DOHH2 (cell line): ENCODE data around the gene EPS15.

Experiments used
- H3F3A ChIP-seq: fragments of 200-600 bp; sonication (generic), shearing (Covaris generic); 2 replicates; pipeline ENCODE4 v1.6.0; 2016; ENCODE audit warnings: antibody characterized with exemption, mild to moderate bottlenecking; ENCODE audit not compliant: control insufficient read depth, insufficient read depth
- H3K27ac ChIP-seq: fragments of 200-600 bp; sonication (generic); 2 replicates; pipeline ENCODE4 v1.5.1; 2014; ENCODE audit warnings: low read depth, mild to moderate bottlenecking, low read length, moderate library complexity
- H3K27me3 ChIP-seq: fragments of 200-600 bp; sonication (generic); 2 replicates; pipeline ENCODE4 v1.6.1; 2014; ENCODE audit warnings: mild to moderate bottlenecking, low read length, mixed read lengths; ENCODE audit not compliant: control insufficient read depth
- H3K36me3 ChIP-seq: fragments of 200-600 bp; sonication (generic); 2 replicates; pipeline ENCODE4 v1.6.1; 2014; ENCODE audit warnings: mild to moderate bottlenecking, low read length, moderate library complexity, mixed read lengths; ENCODE audit not compliant: control insufficient read depth
- H3K4me1 ChIP-seq: fragments of 200-600 bp; sonication (generic); 2 replicates; pipeline ENCODE4 v1.6.1; 2014; ENCODE audit warnings: mild to moderate bottlenecking, low read length, mixed read lengths; ENCODE audit not compliant: control insufficient read depth
- H3K4me2 ChIP-seq: fragments of 200-600 bp; sonication (generic); 2 replicates; pipeline ENCODE4 v1.6.0; 2014; ENCODE audit warnings: mild to moderate bottlenecking, low read length, moderate library complexity
- H3K4me3 ChIP-seq: fragments of 200-600 bp; sonication (generic); 2 replicates; pipeline ENCODE4 v1.5.1; 2014; ENCODE audit warnings: mild to moderate bottlenecking, low read length, mixed read lengths
- H3K79me2 ChIP-seq: fragments of 200-600 bp; sonication (generic); 2 replicates; pipeline ENCODE4 v1.6.1; 2014; ENCODE audit warnings: mild to moderate bottlenecking, low read length, mixed read lengths; ENCODE audit not compliant: control insufficient read depth
- H3K9me2 ChIP-seq: fragments of 200-600 bp; sonication (generic); replicated peaks from 2 replicates; pipeline ENCODE4 v1.6.1; 2014; ENCODE audit warnings: mild to moderate bottlenecking, low read length, mixed read lengths; ENCODE audit not compliant: control insufficient read depth
- H3K9me3 ChIP-seq: fragments of 200-600 bp; sonication (generic); 2 replicates; pipeline ENCODE4 v1.6.1; 2014; ENCODE audit warnings: antibody characterized with exemption, low read length, mixed read lengths; ENCODE audit not compliant: control insufficient read depth, insufficient read depth
- H4K20me1 ChIP-seq: fragments of 200-600 bp; sonication (generic); 2 replicates; pipeline ENCODE4 v1.6.0; 2014; ENCODE audit warnings: low read depth, mild to moderate bottlenecking, antibody characterized with exemption, low read length, moderate library complexity; ENCODE audit not compliant: control insufficient read depth, insufficient read depth
- CTCF ChIP-seq: fragments of 200-600 bp; sonication (generic); IDR thresholded peaks from one replicate; pipeline ENCODE4 v1.5.1; 2014; ENCODE audit warnings: antibody characterized with exemption, mild to moderate bottlenecking, low read depth, low read length; ENCODE audit not compliant: poor library complexity, severe bottlenecking
- EZH2phosphoT487 ChIP-seq: fragments of 200-600 bp; sonication (generic); IDR thresholded peaks from 2 replicates; pipeline ENCODE4 v1.6.1; 2017; ENCODE audit warnings: borderline replicate concordance, mild to moderate bottlenecking, antibody characterized with exemption, low read length, moderate library complexity, mixed read lengths

Gene EPS15

GRCh38 chr1:51313961-51314777 lies 204.9 kb downstream of the EPS15 start:
- Histone ChIP-seq H3K9me3 (no peaks in the 10 kb centered on the region), H3K36me3 (no peaks in the 10 kb centered on the region), H3K79me2 (no peaks in the 10 kb centered on the region), H3K4me2 (no peak overlapping the region), H3K9me2 (no peaks in the 10 kb centered on the region), H3K4me1 (0 out of 2 replicates have a peak, but pooled peaks cover 3% of the 10 kb centered on the region), H3K27me3 (peaks cover 3% of the 10 kb centered on the region; the same call in 1 of the 2 replicates), H3K4me3 (no peak overlapping the region), H4K20me1 (no peaks in the 10 kb centered on the region), H3K27ac (no peak overlapping the region), H3F3A (no peaks in the 10 kb centered on the region)
- TF ChIP-seq CTCF (no peak), EZH2phosphoT487 (no peak)

- TF ChIP-seq CTCF (peak; percentile 23), EZH2phosphoT487 (no peak)
- no peaks in the 10 kb centered on the region for H3K9me3 ChIP-seq
- no peaks in the 10 kb centered on the region for H3F3A ChIP-seq
- H3K9me2 ChIP-seq, result no peaks in the 10 kb centered on the region
- no peaks in the 10 kb centered on the region for H4K20me1 ChIP-seq
- no peak overlapping the region for H3K4me3 ChIP-seq
- 0 out of 2 replicates have a peak, but pooled peaks cover 3% of the 10 kb centered on the region for H3K27me3 ChIP-seq
- H3K4me2 ChIP-seq, result no peak overlapping the region
- H3K4me1 ChIP-seq, result 0 out of 2 replicates have a peak, but pooled peaks cover 3% of the 10 kb centered on the region
- no peaks in the 10 kb centered on the region for H3K36me3 ChIP-seq
- no peaks in the 10 kb centered on the region for H3K79me2 ChIP-seq
- no peak overlapping the region for H3K27ac ChIP-seq
These were observed 205.7 kb downstream of the EPS15 start for GRCh38 chr1:51313268-51313852.

- no peaks in the 10 kb centered on the region for H3K9me3 ChIP-seq
- no peak overlapping the region for H3K4me2 ChIP-seq
- TF ChIP-seq EZH2phosphoT487, result no peak
- TF ChIP-seq CTCF, result no peak
- H3K27me3 ChIP-seq, result no peaks in the 10 kb centered on the region
- H4K20me1 ChIP-seq, result no peaks in the 10 kb centered on the region
- no peaks in the 10 kb centered on the region for H3F3A ChIP-seq
- no peak overlapping the region for H3K4me3 ChIP-seq
- H3K4me1 ChIP-seq, result 0 out of 2 replicates have a peak, but pooled peaks cover 3% of the 10 kb centered on the region
- H3K27ac ChIP-seq, result no peak overlapping the region
- no peaks in the 10 kb centered on the region for H3K36me3 ChIP-seq
- no peaks in the 10 kb centered on the region for H3K9me2 ChIP-seq
- no peaks in the 10 kb centered on the region for H3K79me2 ChIP-seq
These were observed 206.3 kb downstream of the EPS15 start for GRCh38 chr1:51312718-51313117.
